Stimulated activated CD4-positive, alpha-beta T cell treated with anti-CD3 and anti-CD28 coated beads, Interleukin-2, amount 100 ng/mL, for 24 hours (primary cell): ENCODE results near the gene BTBD8.
A peak's percentile ranks its signal among the peaks of the same experiment; 100 is the strongest.
"Not testable (repeated sequence)": the region's sequence is repeated elsewhere in the genome, so short reads cannot be mapped to it uniquely, and the experiment has no call there.

Experiments used
- DNase-seq, 2 donors: peaks; one replicate each; pipeline ENCODE4 v3.0.0-alpha.2; 2020

The BTBD8 gene

GRCh38 chr1:92080128-92080985, at the start of gene BTBD8:
Gene BTBD8 (plus strand): TSS chr1:92080345. CDS start chr1:92080572, 227 bp downstream.
- DNase-seq = peak; percentile 83 to 85

- DNase-seq = no peak
These were observed 49.5 kb upstream of the BTBD8 start for GRCh38 chr1:92030656-92031107.

GRCh38 chr1:92031281-92032110, 48.6 kb upstream of the BTBD8 start:
- DNase-seq = no peak

- no peak for DNase-seq
These were observed 42.7 kb upstream of the BTBD8 start for GRCh38 chr1:92037400-92037799.

GRCh38 chr1:92038695-92039346, 41.3 kb upstream of the BTBD8 start:
- DNase-seq = no peak

- no peak for DNase-seq
These were observed 39.2 kb upstream of the BTBD8 start for GRCh38 chr1:92040971-92041370.

- no peak for DNase-seq
These were observed 36.5 kb upstream of the BTBD8 start for GRCh38 chr1:92043621-92044020.

- DNase-seq = no peak
These were observed 34.2 kb upstream of the BTBD8 start for GRCh38 chr1:92045766-92046495.

GRCh38 chr1:92051948-92052347, 28.2 kb upstream of the BTBD8 start:
- DNase-seq = no peak

- DNase-seq = no peak
These were observed 15.1 kb upstream of the BTBD8 start for GRCh38 chr1:92065042-92065441.

GRCh38 chr1:92066321-92066720, 13.8 kb upstream of the BTBD8 start:
- DNase-seq = no peak

GRCh38 chr1:92070892-92071291, 9.3 kb upstream of the BTBD8 start:
- DNase-seq = no peak

GRCh38 chr1:92074446-92074845, 5.7 kb upstream of the BTBD8 start:
- DNase-seq = not testable (repeated sequence)

- no peak for DNase-seq
These were observed 4.8 kb upstream of the BTBD8 start, which contains the start of gene SETSIP for GRCh38 chr1:92075311-92075710. Gene SETSIP (minus strand): TSS chr1:92075411. CDS start chr1:92075411, 0 bp downstream.

- no peak for DNase-seq
These were observed 3.8 kb upstream of the BTBD8 start for GRCh38 chr1:92076363-92076762.

- DNase-seq = not testable (repeated sequence)
These were observed 2.1 kb upstream of the BTBD8 start for GRCh38 chr1:92078077-92078476.

GRCh38 chr1:92079441-92079840, 704 bp upstream of the BTBD8 start:
- no peak for DNase-seq

- DNase-seq = no peak
These were observed 886 bp downstream of the BTBD8 start for GRCh38 chr1:92081031-92081430.

GRCh38 chr1:92084651-92085050, 4.5 kb downstream of the BTBD8 start:
- DNase-seq = no peak

- DNase-seq = no peak
These were observed 5.6 kb downstream of the BTBD8 start for GRCh38 chr1:92085727-92086126.

GRCh38 chr1:92087542-92087941, 7.4 kb downstream of the BTBD8 start:
- no peak for DNase-seq

GRCh38 chr1:92091625-92092024, 11.5 kb downstream of the BTBD8 start:
- DNase-seq = no peak
